Trophoblast cell (in vitro differentiated cells and primary cell): ENCODE measurements around the gene MED8.

ENCODE experiments used
- DNase-seq, 2 donors: peaks; one replicate each; pipeline ENCODE4 v3.0.0-alpha.2; 2016
- H2AFZ ChIP-seq: 2 replicates; pipeline ENCODE4 v1.6.1; 2013; ENCODE audit warnings: low read length, moderate library complexity, mild to moderate bottlenecking; ENCODE audit not compliant: insufficient read depth, poor library complexity
- H2AK5ac ChIP-seq: 2 replicates; pipeline ENCODE4 v1.6.1; 2013; ENCODE audit warnings: mild to moderate bottlenecking, low read length
- H2BK120ac ChIP-seq: 2 replicates; pipeline ENCODE4 v1.6.1; 2013; ENCODE audit warnings: low read length, mild to moderate bottlenecking, moderate library complexity; ENCODE audit not compliant: insufficient read depth, poor library complexity
- H2BK12ac ChIP-seq: 2 replicates; pipeline ENCODE4 v1.6.1; 2013; ENCODE audit warnings: mild to moderate bottlenecking, low read length, moderate library complexity
- H2BK5ac ChIP-seq: 2 replicates; pipeline ENCODE4 v1.6.1; 2013; ENCODE audit warnings: low read length, low read depth, moderate library complexity, mild to moderate bottlenecking; ENCODE audit not compliant: poor library complexity
- H3K14ac ChIP-seq: 2 replicates; pipeline ENCODE4 v1.6.1; 2013; ENCODE audit warnings: mild to moderate bottlenecking, low read length
- H3K18ac ChIP-seq: 2 replicates; pipeline ENCODE4 v1.6.1; 2013; ENCODE audit warnings: mild to moderate bottlenecking, low read length
- H3K23ac ChIP-seq: 2 replicates; pipeline ENCODE4 v1.6.1; 2013; ENCODE audit warnings: low read length
- H3K27ac ChIP-seq: 2 replicates; pipeline ENCODE4 v1.5.1; 2013; ENCODE audit warnings: low read depth, mild to moderate bottlenecking, inconsistent platforms, low read length, moderate library complexity
- H3K27me3 ChIP-seq: 2 replicates; pipeline ENCODE4 v1.6.1; 2013; ENCODE audit warnings: inconsistent platforms, mild to moderate bottlenecking, low read length, moderate library complexity; ENCODE audit not compliant: insufficient read depth
- H3K36me3 ChIP-seq, 2 experiments: 1 replicate in 1 of 2; 2 replicates in 1 of 2; pipeline ENCODE4 v1.6.1; 2013; ENCODE audit warnings: low read length in 2 of 2, mild to moderate bottlenecking in 2 of 2, moderate library complexity in 1 of 2; ENCODE audit not compliant: insufficient read depth in 2 of 2, control insufficient read depth in 1 of 2
- H3K4ac ChIP-seq: 2 replicates; pipeline ENCODE4 v1.6.1; 2013; ENCODE audit warnings: low read depth, mild to moderate bottlenecking, low read length, moderate library complexity
- H3K4me1 ChIP-seq, 2 experiments: 1 replicate in 1 of 2; 2 replicates in 1 of 2; pipeline ENCODE4 v1.6.1; 2013; ENCODE audit warnings: low read length in 2 of 2, mild to moderate bottlenecking in 2 of 2, moderate library complexity in 1 of 2; ENCODE audit not compliant: insufficient read depth in 2 of 2, control insufficient read depth in 1 of 2
- H3K4me2 ChIP-seq: 2 replicates; pipeline ENCODE4 v1.6.1; 2013; ENCODE audit warnings: inconsistent platforms, mild to moderate bottlenecking, low read length, moderate library complexity
- H3K4me3 ChIP-seq: 2 replicates; pipeline ENCODE4 v1.5.1; 2013; ENCODE audit warnings: mild to moderate bottlenecking, low read depth, low read length, inconsistent platforms
- H3K79me1 ChIP-seq: one replicate; pipeline ENCODE4 v1.6.1; 2013; ENCODE audit warnings: low read length
- H3K79me2 ChIP-seq: 2 replicates; pipeline ENCODE4 v1.6.1; 2013; ENCODE audit warnings: low read length, mild to moderate bottlenecking; ENCODE audit not compliant: control insufficient read depth, insufficient read depth, poor library complexity
- H3K9ac ChIP-seq: 2 replicates; pipeline ENCODE4 v1.6.1; 2013; ENCODE audit warnings: mild to moderate bottlenecking, low read length
- H3K9me3 ChIP-seq: 2 replicates; pipeline ENCODE4 v1.6.1; 2013; ENCODE audit warnings: low read depth, mild to moderate bottlenecking, control low read depth, inconsistent platforms, low read length; ENCODE audit not compliant: insufficient read depth
- H4K12ac ChIP-seq: 2 replicates; pipeline ENCODE4 v1.6.1; 2013; ENCODE audit warnings: low read depth, mild to moderate bottlenecking, low read length, moderate library complexity
- H4K8ac ChIP-seq: 2 replicates; pipeline ENCODE4 v1.6.1; 2013; ENCODE audit warnings: low read depth, mild to moderate bottlenecking, low read length, moderate library complexity
- H4K91ac ChIP-seq: one replicate; pipeline ENCODE4 v1.6.1; 2013; ENCODE audit warnings: low read depth, mild to moderate bottlenecking, low read length, moderate library complexity
- WGBS: extraction: QIAGEN DNeasy Blood & Tissue Kit; methylation state at CpG from one replicate; pipeline ENCODE4 v1.1.7; 2013; ENCODE audit warnings: missing lambda C conversion rate; ENCODE audit not compliant: insufficient read length, insufficient coverage; ENCODE audit errors: extremely low coverage; 5-methylcytosine and 5-hydroxymethylcytosine counted together

MED8 gene

GRCh38 chr1:43366601-43367025, 23.0 kb downstream of the MED8 start:
- WGBS = no CpG with 5 or more reads among the region's 5 CpGs
- H3K9ac ChIP-seq = peak overlapping the region; percentile 75
- no peak overlapping the region for H3K23ac ChIP-seq
- H4K91ac ChIP-seq = peak overlapping the region; percentile 96
- peaks cover 21 to 35% of the 10 kb centered on the region in 2 experiments for H3K36me3 ChIP-seq
- DNase-seq = no peak
- peak overlapping the region; percentile 82 for H3K4me3 ChIP-seq
- H2BK120ac ChIP-seq = peak overlapping the region; percentile 21
- peaks cover 20% of the 10 kb centered on the region for H3K79me1 ChIP-seq
- peak overlapping the region; percentile 80 for H2BK5ac ChIP-seq
- peak overlapping the region; percentile 96 for H3K27ac ChIP-seq
- H2AK5ac ChIP-seq = peak overlapping the region; percentile 95
- H3K4me1 ChIP-seq = peaks cover 25% of the 10 kb centered on the region in 2 experiments
- H3K27me3 ChIP-seq = no peaks in the 10 kb centered on the region
- no peak overlapping the region for H2AFZ ChIP-seq
- peaks cover 15% of the 10 kb centered on the region for H3K79me2 ChIP-seq
- H3K14ac ChIP-seq = peak overlapping the region; percentile 88
- peak overlapping the region; percentile 24 for H4K12ac ChIP-seq
- no peaks in the 10 kb centered on the region for H3K9me3 ChIP-seq
- H4K8ac ChIP-seq = peak overlapping the region; percentile 78
- peak overlapping the region; percentile 95 for H3K18ac ChIP-seq
- H2BK12ac ChIP-seq = no peak overlapping the region
- peak overlapping the region; percentile 91 for H3K4me2 ChIP-seq
- peak overlapping the region; percentile 50 for H3K4ac ChIP-seq

- Histone ChIP-seq H3K27me3 (no peaks in the 10 kb centered on the region), H3K18ac (peak overlapping the region; percentile 95), H3K14ac (peak overlapping the region; percentile 5), H4K12ac (no peak overlapping the region), H4K91ac (peak overlapping the region; percentile 96), H2BK120ac (no peak overlapping the region), H2AK5ac (no peak overlapping the region), H3K23ac (no peak overlapping the region), H3K27ac (peak overlapping the region; percentile 96), H4K8ac (peak overlapping the region; percentile 78), H3K9ac (peak overlapping the region; percentile 55), H3K4me3 (no peak overlapping the region), H3K4ac (peak overlapping the region; percentile 50), H3K79me2 (peaks cover 15% of the 10 kb centered on the region), H3K9me3 (no peaks in the 10 kb centered on the region), H3K36me3 (peaks cover 21 to 39% of the 10 kb centered on the region in 2 experiments), H3K4me2 (peak overlapping the region; percentile 91), H2BK5ac (no peak overlapping the region), H2BK12ac (no peak overlapping the region), H2AFZ (no peak overlapping the region), H3K4me1 (peaks cover 25 to 26% of the 10 kb centered on the region in 2 experiments), H3K79me1 (peaks cover 20% of the 10 kb centered on the region)
- DNase-seq = peak; percentile 65
- no CpG with 5 or more reads among the region's 11 CpGs for WGBS
Measured at GRCh38 chr1:43366179-43366578, 23.4 kb downstream of the MED8 start.

GRCh38 chr1:43365678-43366077, 23.9 kb downstream of the MED8 start:
- H3K9me3 ChIP-seq = peaks cover 1% of the 10 kb centered on the region
- H2BK120ac ChIP-seq = no peak overlapping the region
- H2AFZ ChIP-seq = no peak overlapping the region
- no peak for DNase-seq
- peak overlapping the region; percentile 8 for H3K18ac ChIP-seq
- WGBS = no CpG with 5 or more reads among the region's 2 CpGs
- peaks cover 25 to 31% of the 10 kb centered on the region in 2 experiments for H3K4me1 ChIP-seq
- H3K79me2 ChIP-seq = peaks cover 15% of the 10 kb centered on the region
- peak overlapping the region; percentile 96 for H3K27ac ChIP-seq
- H3K14ac ChIP-seq = peak overlapping the region; percentile 5
- H4K91ac ChIP-seq = no peak overlapping the region
- peak overlapping the region; percentile 55 for H3K9ac ChIP-seq
- peak overlapping the region; percentile 58 for H3K23ac ChIP-seq
- peak overlapping the region; percentile 91 for H3K4me2 ChIP-seq
- H3K4me3 ChIP-seq = no peak overlapping the region
- no peak overlapping the region for H4K8ac ChIP-seq
- H2BK12ac ChIP-seq = no peak overlapping the region
- no peaks in the 10 kb centered on the region for H3K27me3 ChIP-seq
- H3K79me1 ChIP-seq = peaks cover 20% of the 10 kb centered on the region
- H2AK5ac ChIP-seq = no peak overlapping the region
- no peak overlapping the region for H2BK5ac ChIP-seq
- H3K4ac ChIP-seq = peak overlapping the region; percentile 16
- H3K36me3 ChIP-seq = peaks cover 26 to 44% of the 10 kb centered on the region in 2 experiments
- no peak overlapping the region for H4K12ac ChIP-seq

- H3K4me1 ChIP-seq = peaks cover 31 to 42% of the 10 kb centered on the region in 2 experiments
- peaks cover 35 to 54% of the 10 kb centered on the region in 2 experiments for H3K36me3 ChIP-seq
- WGBS = no CpG with 5 or more reads among the region's 5 CpGs
- no peak overlapping the region for H2BK120ac ChIP-seq
- H3K4me3 ChIP-seq = no peak overlapping the region
- H3K14ac ChIP-seq = no peak overlapping the region
- H2AK5ac ChIP-seq = no peak overlapping the region
- H3K27ac ChIP-seq = no peak overlapping the region
- no peak overlapping the region for H4K8ac ChIP-seq
- H4K12ac ChIP-seq = no peak overlapping the region
- no peak overlapping the region for H4K91ac ChIP-seq
- no peak overlapping the region for H3K4me2 ChIP-seq
- H2BK12ac ChIP-seq = no peak overlapping the region
- H3K4ac ChIP-seq = no peak overlapping the region
- peaks cover 22% of the 10 kb centered on the region for H3K79me1 ChIP-seq
- H2BK5ac ChIP-seq = no peak overlapping the region
- H3K9ac ChIP-seq = no peak overlapping the region
- no peak overlapping the region for H2AFZ ChIP-seq
- peaks cover 17% of the 10 kb centered on the region for H3K79me2 ChIP-seq
- no peaks in the 10 kb centered on the region for H3K27me3 ChIP-seq
- no peak overlapping the region for H3K23ac ChIP-seq
- no peak overlapping the region for H3K18ac ChIP-seq
- H3K9me3 ChIP-seq = peaks cover 2% of the 10 kb centered on the region
- no peak for DNase-seq
Measured at GRCh38 chr1:43363935-43364525, 25.6 kb downstream of the MED8 start.
